Mucosa of descending colon (tissue), 3 donors: Measurements from ENCODE around the gene ODAM. TPM values are rescaled to one million over a fixed set of nuclear protein-coding genes. Genes with fewer than 3 reads are reported as not detected.

Source experiments
- ATAC-seq: fragments of 200-7000 bp; cut with Tn5 transposase; one replicate; pipeline ENCODE4 v1.9.1; 2020; ENCODE audit warnings: mild to moderate bottlenecking, moderate library complexity
- DNase-seq, 3 donors: peaks; one replicate each; pipeline ENCODE4 v3.0.0-alpha.2; 2020
- H3K36me3 ChIP-seq: fragments of 200-600 bp; one replicate; pipeline ENCODE4 v1.8.0; 2021; ENCODE audit warnings: low read depth, mild to moderate bottlenecking
- H3K4me1 ChIP-seq: fragments of 200-600 bp; one replicate; pipeline ENCODE4 v1.8.0; 2021; ENCODE audit warnings: low read depth, mild to moderate bottlenecking
- H3K4me3 ChIP-seq: fragments of 200-600 bp; one replicate; pipeline ENCODE4 v1.8.0; 2021; ENCODE audit warnings: mild to moderate bottlenecking
- H3K9me3 ChIP-seq: fragments of 200-600 bp; one replicate; pipeline ENCODE4 v1.8.0; 2021; ENCODE audit warnings: mild to moderate bottlenecking
- CTCF ChIP-seq: fragments of 200-600 bp; IDR thresholded peaks from one replicate; pipeline ENCODE4 v1.8.0; 2022; ENCODE audit warnings: antibody characterized with exemption, mild to moderate bottlenecking
- intact Hi-C, 2 donors: fragments of 100-400 bp; cut with DNase I in 1 of 2; cut with micrococcal nuclease in 1 of 2; formaldehyde crosslinking; loops; one replicate each; pipeline versions ENCODE4 v1.11.0 to v1.11.1; 2022; cut with DNase I, micrococcal nuclease
- long read RNA-seq, 2 donors: library from polyadenylated mRNA; unstranded; transcript quantifications; one replicate each; pipeline ENCODE4 v2.0.0, GENCODE V29; 2019 to 2021
- total RNA-seq, 3 donors: library from RNA; stranded (reverse); fragmentation: NEBNext Ultra II Directional in 2 of 3; extraction: Animal tissue kit (Norgen Biotek cat#: 25700) in 2 of 3; gene quantifications; one replicate each; pipeline versions ENCODE4 v1.2.1 to v1.2.4, GENCODE V29; 2021 to 2023
- donor health status: DM: no; HTN: no; CAD: no; lungs with moderate emphysema.
- donor health status: DM: no; HTN: no; CAD: no.
- donor health status: DM: no; HTN: yes; CAD: no.

Gene ODAM
- total RNA-seq: 1 to 10 TPM in 1 of 3 donors, not detected in 2; 5.8 TPM
- long read RNA-seq, donor 1, partial matches to known transcripts: 0 of 3 reads
- long read RNA-seq, donor 1, other reads (novel, unspliced or antisense): 3 of 3 reads
- long read RNA-seq, donor 2: 0 reads

GRCh38 chr4:70195425-70195824 is at the start of gene ODAM:
TSS of gene ODAM (plus strand) at chr4:70195725. CDS start at chr4:70196544, 819 bp downstream.
- DNase-seq: no peak
- no peak for TF ChIP-seq CTCF
- no peaks in the 10 kb centered on the region for H3K36me3 ChIP-seq
- H3K4me1 ChIP-seq: no peaks in the 10 kb centered on the region
- H3K4me3 ChIP-seq: no peak within 1 kb of the TSS
- ATAC-seq: no peak
- H3K9me3 ChIP-seq: no peaks in the 10 kb centered on the region
- intact Hi-C loops: no loop called here

- ATAC-seq (no peak), DNase-seq (no peak)
- Histone ChIP-seq H3K9me3 (no peaks in the 10 kb centered on the region), H3K36me3 (no peaks in the 10 kb centered on the region), H3K4me1 (no peaks in the 10 kb centered on the region), H3K4me3 (no peak overlapping the region)
- intact Hi-C loops: no loop called here
- TF ChIP-seq CTCF: no peak
Measured at GRCh38 chr4:70151271-70151670, 44.3 kb upstream of the ODAM start.

- no peak for ATAC-seq
- Histone ChIP-seq H3K9me3 (no peaks in the 10 kb centered on the region), H3K4me1 (no peaks in the 10 kb centered on the region), H3K36me3 (no peaks in the 10 kb centered on the region), H3K4me3 (no peak overlapping the region)
- intact Hi-C loops: no loop called here
- no peak for DNase-seq
- TF ChIP-seq CTCF: no peak
Measured at GRCh38 chr4:70152088-70152487, 43.4 kb upstream of the ODAM start.

- Histone ChIP-seq H3K4me3 (no peak within 1 kb of the TSS), H3K4me1 (no peaks in the 10 kb centered on the region), H3K36me3 (no peaks in the 10 kb centered on the region), H3K9me3 (no peaks in the 10 kb centered on the region)
- intact Hi-C loops: no loop called here
- DNase-seq (no peak), ATAC-seq (no peak)
- no peak for TF ChIP-seq CTCF
Measured at GRCh38 chr4:70153937-70154336, 41.6 kb upstream of the ODAM start, which contains the start of gene PRR27. TSS of gene PRR27 (plus strand) at chr4:70154237. CDS start at chr4:70154376, 139 bp downstream.

GRCh38 chr4:70158576-70158975 is 36.9 kb upstream of the ODAM start:
- no peak for TF ChIP-seq CTCF
- DNase-seq: peak; percentile 5 to 31 (median 30)
- Histone ChIP-seq H3K4me1 (no peaks in the 10 kb centered on the region), H3K4me3 (no peak overlapping the region), H3K36me3 (no peaks in the 10 kb centered on the region), H3K9me3 (no peaks in the 10 kb centered on the region)
- peak; percentile 24 for ATAC-seq
- intact Hi-C loops: no loop called here

- no peaks in the 10 kb centered on the region for H3K9me3 ChIP-seq
- no peak overlapping the region for H3K4me3 ChIP-seq
- ATAC-seq: no peak
- no peaks in the 10 kb centered on the region for H3K4me1 ChIP-seq
- intact Hi-C loops: no loop called here
- no peak for DNase-seq
- no peak for TF ChIP-seq CTCF
- H3K36me3 ChIP-seq: no peaks in the 10 kb centered on the region
Measured at GRCh38 chr4:70177090-70177489, 18.4 kb upstream of the ODAM start.
